Subcutaneous adipose tissue (tissue), 4 donors: ENCODE results near the gene ERCC6L2. TPM values are rescaled to one million over a fixed set of nuclear protein-coding genes. Genes with fewer than 3 reads are reported as not detected.

Experiments
- CTCF ChIP-seq: fragments of 450-650 bp; IDR thresholded peaks from one replicate; pipeline ENCODE4 v1.5.1; 2016; ENCODE audit warnings: low read depth, mild to moderate bottlenecking, control low read depth, antibody characterized with exemption, moderate library complexity
- total RNA-seq, 4 donors: library from RNA; depleted of rRNA; stranded (reverse); fragments of >200 nt; gene quantifications; one replicate each; pipeline ENCODE4 v1.1.0, GENCODE V29; 2016

ERCC6L2 gene
- total RNA-seq, 4 donors from 2014 or later, result 50.7 to 87.6 (median 80.3) TPM

- TF ChIP-seq CTCF, result no peak
Observed at GRCh38 chr9:95848764-95849163, 26.7 kb upstream of the ERCC6L2 start.

GRCh38 chr9:95852059-95853032 lies 23.1 kb upstream of the ERCC6L2 start:
- no peak for TF ChIP-seq CTCF

DNA sequence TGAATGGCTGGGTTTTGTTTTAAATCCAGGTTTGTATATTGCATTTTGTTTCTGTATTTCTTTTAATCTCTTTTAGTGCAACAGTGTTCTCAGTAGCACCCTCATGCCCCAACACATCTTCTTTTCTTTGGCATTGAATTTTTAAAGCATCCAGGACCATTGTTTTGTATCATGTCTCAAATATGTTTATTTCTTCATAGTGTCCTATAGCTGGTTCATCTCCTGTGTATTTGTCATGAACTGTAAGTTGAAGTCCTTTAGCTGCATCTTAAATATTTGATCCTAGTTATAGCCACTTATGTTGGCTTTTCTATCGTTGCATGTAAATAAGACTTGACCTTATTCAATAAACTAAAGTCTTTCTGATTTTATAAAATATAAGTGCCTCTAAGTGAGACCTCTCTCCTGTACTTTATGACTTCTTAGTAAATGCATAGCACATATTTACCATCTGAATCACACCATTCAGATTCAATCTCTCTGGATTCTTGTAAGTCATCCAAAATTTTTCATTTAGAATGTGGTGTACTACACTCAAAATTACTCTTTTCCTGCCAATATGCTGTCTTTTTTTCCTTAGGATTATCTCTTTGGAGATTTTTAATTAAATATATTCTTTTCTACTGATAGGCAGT lies 21.0 kb upstream of the ERCC6L2 start:
- no peak for TF ChIP-seq CTCF

DNA sequence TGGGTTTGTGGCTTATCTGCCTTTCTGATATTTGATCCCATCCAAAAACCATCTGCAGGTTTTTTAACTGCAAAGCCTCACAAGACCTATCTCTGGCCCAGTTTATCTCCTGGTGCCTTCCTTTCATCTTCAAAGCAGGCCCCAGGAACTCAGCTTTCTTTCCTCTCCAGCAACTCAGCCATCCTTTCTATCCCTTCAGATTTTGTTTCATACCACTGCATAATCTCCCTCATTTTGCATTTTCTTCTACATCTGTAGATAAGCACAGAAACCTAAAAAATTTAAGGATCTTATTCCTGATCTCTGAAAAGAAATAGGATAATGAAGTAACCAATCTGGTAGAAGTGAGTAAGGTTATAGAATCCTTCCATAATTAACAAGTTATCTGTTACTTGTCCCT lies 19.5 kb upstream of the ERCC6L2 start:
- TF ChIP-seq CTCF, result no peak

- TF ChIP-seq CTCF, result no peak
Observed at GRCh38 chr9:95857124-95857523, 18.4 kb upstream of the ERCC6L2 start.

DNA sequence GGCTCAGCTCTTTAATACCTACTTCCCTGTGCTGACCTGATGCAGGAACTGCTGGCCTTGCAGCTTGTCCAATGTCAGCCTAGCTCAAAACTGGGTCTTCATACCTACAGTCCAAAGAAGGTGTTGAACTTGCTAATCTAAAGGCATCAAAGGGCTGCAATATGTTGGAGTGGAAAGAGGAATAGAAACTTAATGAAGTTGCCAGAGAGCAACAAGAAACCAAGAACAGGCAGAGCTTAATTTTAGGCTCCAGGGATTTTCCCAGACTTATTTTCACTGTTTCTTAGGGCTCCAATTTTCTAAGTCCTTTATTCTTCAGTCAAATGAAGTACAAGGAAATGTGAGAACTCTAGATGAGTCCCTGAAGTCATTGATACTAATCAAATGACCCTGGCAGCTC lies 17.6 kb upstream of the ERCC6L2 start:
- no peak for TF ChIP-seq CTCF

DNA sequence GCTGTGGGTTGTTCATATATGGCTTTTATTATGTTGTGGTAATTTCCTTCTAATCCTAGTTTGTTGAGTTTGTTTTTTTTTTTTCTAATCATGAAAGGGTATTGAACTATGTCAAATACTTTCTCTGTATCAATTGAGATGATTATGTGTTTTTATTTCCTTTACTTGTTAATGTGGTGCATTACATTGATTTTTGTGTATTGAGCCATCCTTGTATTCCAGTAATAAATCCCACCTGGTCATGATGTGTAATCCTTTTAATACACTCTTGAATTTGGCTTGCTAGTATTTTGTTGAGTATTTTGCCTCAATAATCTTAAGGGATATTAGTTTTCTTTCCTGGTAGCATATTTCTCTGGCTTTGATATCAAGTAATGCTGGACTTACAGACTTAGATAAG lies 13.1 kb upstream of the ERCC6L2 start:
- TF ChIP-seq CTCF, result no peak
